ENCODE results near the gene TRIM9.

TRIM9 gene

DNA sequence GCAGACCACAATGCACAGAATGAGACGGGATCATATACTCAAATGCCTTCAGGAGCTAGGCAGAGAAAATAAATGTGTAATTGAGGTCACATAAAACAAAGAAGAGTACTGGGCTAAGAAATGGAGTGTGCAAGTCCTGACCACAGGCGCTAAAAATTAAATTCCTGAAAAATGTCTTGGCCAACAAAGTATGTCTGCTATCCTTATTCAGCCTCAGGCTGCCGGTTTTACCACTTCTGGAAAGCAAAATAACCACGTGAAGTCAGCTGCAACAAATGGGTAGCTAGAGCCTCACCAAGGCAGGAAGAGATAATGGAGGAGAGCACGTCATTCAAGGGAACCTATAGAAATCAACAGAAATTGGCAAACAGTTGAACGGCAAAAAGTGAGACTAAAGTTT lies 153.8 kb downstream of the TRIM9 start:
- DNase-seq (ENCODE audit: low spot score): no peak
- no peak for TF ChIP-seq CTCF (IDR thresholded peaks at IDR 0.05; ENCODE audit: extremely low read depth, insufficient read depth, missing control alignments)
- in situ Hi-C loops (cut with MboI; ENCODE audit: low pct_unique_long_range_greater_than_20kb, low sequenced_read_pairs, unreplicated experiment): no loop called here

GRCh38 chr14:50937800-50938199 lies 157.1 kb downstream of the TRIM9 start:
- TF ChIP-seq CTCF (IDR thresholded peaks at IDR 0.05; ENCODE audit: extremely low read depth, insufficient read depth, missing control alignments): no peak
- in situ Hi-C loops (cut with MboI; ENCODE audit: low pct_unique_long_range_greater_than_20kb, low sequenced_read_pairs, unreplicated experiment): no loop called here

DNA sequence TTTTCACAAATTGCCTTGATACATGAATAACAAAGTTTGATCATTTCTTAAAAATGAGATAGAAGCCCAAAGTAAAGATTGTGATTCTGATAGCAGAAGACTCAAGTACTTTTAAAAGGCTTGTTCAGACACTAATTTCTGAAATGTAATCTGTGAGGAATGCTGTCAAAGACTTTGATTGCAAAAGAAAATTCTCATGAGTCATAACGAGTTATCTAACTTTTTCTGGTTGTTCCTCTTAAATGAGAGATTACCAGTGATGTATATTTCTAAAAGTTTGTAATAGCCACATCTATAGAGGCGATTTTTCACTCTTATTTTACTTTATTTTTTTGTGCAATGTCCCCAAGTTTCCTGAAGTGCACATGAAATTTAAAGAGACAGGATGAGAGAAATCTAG lies 157.6 kb downstream of the TRIM9 start:
- no peak for DNase-seq (ENCODE audit: low spot score)
- no peak for TF ChIP-seq CTCF (IDR thresholded peaks at IDR 0.05; ENCODE audit: extremely low read depth, insufficient read depth, missing control alignments)
- in situ Hi-C loops (cut with MboI; ENCODE audit: low pct_unique_long_range_greater_than_20kb, low sequenced_read_pairs, unreplicated experiment): no loop called here

More at GRCh38 chr14:50937800-50938199, 157.1 kb downstream of the TRIM9 start:
- no peak for DNase-seq (ENCODE audit: low spot score)

DNA sequence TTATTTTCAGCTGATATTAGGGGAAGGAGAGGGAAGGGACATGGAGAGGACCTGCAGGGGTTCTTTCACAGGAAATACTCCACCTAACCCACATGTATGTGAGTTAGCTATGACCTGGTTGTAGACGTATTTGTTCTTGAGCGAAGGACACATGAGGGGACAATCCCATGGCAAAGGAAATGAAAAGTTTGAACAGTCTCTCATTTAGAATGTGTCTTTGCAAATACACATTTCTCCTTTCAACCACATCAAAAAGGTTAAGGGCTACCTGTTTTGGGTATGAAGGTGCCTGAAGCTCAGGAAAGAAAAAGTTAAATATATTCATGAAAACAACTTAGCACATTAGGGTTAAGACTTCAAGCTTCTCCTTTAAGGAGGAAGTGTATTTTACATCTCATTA lies 158.0 kb downstream of the TRIM9 start:
- no peak for DNase-seq (ENCODE audit: low spot score)
- in situ Hi-C loops (cut with MboI; ENCODE audit: low pct_unique_long_range_greater_than_20kb, low sequenced_read_pairs, unreplicated experiment): no loop called here
- TF ChIP-seq CTCF (IDR thresholded peaks at IDR 0.05; ENCODE audit: extremely low read depth, insufficient read depth, missing control alignments): no peak

DNA sequence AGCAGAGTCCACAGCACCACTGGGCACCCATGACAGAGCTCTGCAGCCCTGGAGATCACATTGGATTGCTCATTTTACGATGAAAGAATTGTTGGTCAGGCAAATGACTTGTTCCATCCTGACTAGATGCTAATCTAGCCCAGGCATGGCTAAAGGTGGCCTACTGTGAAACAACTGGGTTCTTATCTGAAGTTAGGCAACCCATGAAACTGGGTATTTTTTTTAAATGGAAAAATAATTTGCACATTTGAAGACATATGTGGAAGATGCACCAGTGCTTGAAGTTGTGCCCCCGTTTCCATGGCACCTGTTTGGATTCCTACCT lies 158.9 kb downstream of the TRIM9 start:
- TF ChIP-seq CTCF (IDR thresholded peaks at IDR 0.05; ENCODE audit: extremely low read depth, insufficient read depth, missing control alignments): no peak
- in situ Hi-C loops (cut with MboI; ENCODE audit: low pct_unique_long_range_greater_than_20kb, low sequenced_read_pairs, unreplicated experiment): no loop called here
- no peak for DNase-seq (ENCODE audit: low spot score)

GRCh38 chr14:50935126-50936015 lies 159.5 kb downstream of the TRIM9 start:
- TF ChIP-seq CTCF (IDR thresholded peaks at IDR 0.05; ENCODE audit: extremely low read depth, insufficient read depth, missing control alignments): no peak
- DNase-seq (ENCODE audit: low spot score): no peak
- in situ Hi-C loops (cut with MboI; ENCODE audit: low pct_unique_long_range_greater_than_20kb, low sequenced_read_pairs, unreplicated experiment): no loop called here

All from GM13977 (cell line).